K562 (cell line): Measurements from ENCODE around the gene TRIM25. TPM values are rescaled to one million over a fixed set of nuclear protein-coding genes. Genes with fewer than 3 reads are reported as not detected.
A peak's percentile ranks its signal among the peaks of the same experiment; 100 is the strongest.

Source experiments
- DNMT1 ChIP-seq: fragments of 450-650 bp; IDR thresholded peaks from 2 replicates; pipeline ENCODE4 v1.6.1; 2016; ENCODE audit warnings: antibody characterized with exemption, mild to moderate bottlenecking
- FOXK1 ChIP-seq: sonication (generic); formaldehyde crosslinking; IDR thresholded peaks from 2 replicates; pipeline ENCODE4 v1.8.0; 2022; ENCODE audit warnings: missing genetic modification reagents, mild to moderate bottlenecking, borderline replicate concordance
- GATAD2B ChIP-seq: fragments of 450-650 bp; IDR thresholded peaks from 2 replicates; pipeline ENCODE4 v1.6.1; 2017; ENCODE audit warnings: mild to moderate bottlenecking, borderline replicate concordance
- POLR2B ChIP-seq: fragments of 450-650 bp; IDR thresholded peaks from 2 replicates; pipeline ENCODE4 v1.6.1; 2018; ENCODE audit warnings: low read depth; ENCODE audit not compliant: partially characterized antibody
- RCOR1 ChIP-seq, 2 experiments: IDR thresholded peaks; 2 replicates each; pipeline ENCODE4 v1.6.1; 2012; ENCODE audit warnings: low read depth in 2 of 2, low read length in 2 of 2, borderline replicate concordance in 1 of 2, improper control_type of control experiment in 1 of 2
- polyA plus RNA-seq, 8 experiments: library from polyadenylated mRNA; depleted of rRNA in 4 of 8; stranded (reverse) in 5 of 8; unstranded in 3 of 8; fragments of >200 nt; fragmentation: Nextera tagmentation in 2 of 8; fragmentation: Illumina TruSeq in 1 of 8; extraction: Ambion mirVana in 2 of 8; extraction: Trizol in 1 of 8; gene quantifications; 2 replicates each; pipeline versions ENCODE4 v1.2.1 to v1.2.3, GENCODE V29; 2011 to 2014; ENCODE audit warnings: inconsistent platforms in 1 of 8, missing spikeins in 1 of 8
- total RNA-seq, 7 experiments: library from RNA; depleted of rRNA in 6 of 7; stranded (reverse); fragments of >200 nt in 6 of 7; fragmentation: Illumina TruSeq in 2 of 7; extraction: Trizol in 2 of 7; gene quantifications; 2 replicates each; pipeline versions ENCODE4 v1.2.1 to v1.2.3, GENCODE V29; 2011 to 2021; ENCODE audit warnings: low replicate concordance in 1 of 7
- TF ChIP-seq, protein P1 (sequence below): sonication (generic); formaldehyde crosslinking; IDR thresholded peaks from 2 replicates; pipeline ENCODE4 v1.8.1; 2023; ENCODE audit warnings: mild to moderate bottlenecking, missing genetic modification reagents
- TF ChIP-seq, protein P2 (sequence below), 3 experiments: IDR thresholded peaks in 2 of 3; conservative IDR thresholded peaks in 1 of 3; 2 replicates each; pipeline ENCODE4 v1.5.1; 2011 to 2012; ENCODE audit warnings: low read length in 3 of 3, mild to moderate bottlenecking in 3 of 3, control low read depth in 2 of 3, improper control_type of control experiment in 1 of 3, inconsistent platforms in 1 of 3, low read depth in 1 of 3, mixed read lengths in 1 of 3, moderate library complexity in 1 of 3; ENCODE audit not compliant: insufficient read depth in 2 of 3
- TF ChIP-seq, protein P3 (sequence below): fragments of 450-650 bp; IDR thresholded peaks from 2 replicates; pipeline ENCODE4 v1.7.0; 2016; ENCODE audit warnings: borderline replicate concordance
- TF ChIP-seq, protein P4 (sequence below): fragments of 150-350 bp; conservative IDR thresholded peaks from 2 replicates; pipeline ENCODE4 v1.6.1; 2014; ENCODE audit warnings: low read length

Gene TRIM25
- total and polyA plus RNA-seq, 9 of the 15 experiments (the other 6 are each of a cell fraction or from before 2014, with no cell fraction given) = 5.9 to 49.5 (median 24.5) TPM

DNA sequence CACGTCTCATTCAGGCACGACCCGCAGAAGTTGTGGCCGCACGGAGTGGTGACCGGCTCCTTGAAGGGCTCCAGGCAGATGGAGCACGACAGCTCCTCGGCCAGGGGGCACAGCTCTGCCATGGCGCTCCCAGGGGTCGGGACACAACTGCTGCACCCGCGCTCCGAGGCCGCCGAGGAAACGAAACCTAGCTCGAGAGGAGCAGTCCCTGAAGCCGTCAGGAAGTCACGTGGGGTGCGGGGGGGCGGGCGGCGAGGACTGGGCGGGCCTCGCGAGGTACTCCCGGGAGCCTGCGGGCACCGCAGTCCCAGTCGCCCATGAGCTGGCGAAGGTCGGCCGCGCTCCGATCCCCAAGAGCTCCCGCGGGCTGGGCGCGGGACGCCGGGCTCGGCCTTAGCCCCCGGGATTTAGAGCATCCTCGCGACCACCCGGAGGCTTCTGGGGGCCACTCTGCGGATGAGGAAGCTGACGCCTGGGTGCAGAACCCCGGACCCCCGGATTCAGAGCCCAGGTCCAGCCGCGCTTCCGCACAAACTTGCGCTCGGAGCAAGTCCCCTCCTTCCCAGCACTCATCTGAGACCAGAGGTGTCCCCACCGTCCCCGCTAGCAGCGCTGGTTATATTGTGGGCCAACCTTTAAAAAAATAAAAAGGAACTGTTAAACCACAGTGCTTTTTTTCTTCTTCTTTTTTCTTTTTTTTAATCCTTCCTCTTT lies at the start of gene TRIM25 (continued):
- TF ChIP-seq RCOR1 (IDR thresholded peaks at IDR 0.05; ENCODE audit: borderline replicate concordance in 1 of 2, low read depth in 2 of 2, low read length in 2 of 2) = peak; percentile 21 to 51; a peak in 3 of 4 replicates
- TF ChIP-seq, protein P1, sequence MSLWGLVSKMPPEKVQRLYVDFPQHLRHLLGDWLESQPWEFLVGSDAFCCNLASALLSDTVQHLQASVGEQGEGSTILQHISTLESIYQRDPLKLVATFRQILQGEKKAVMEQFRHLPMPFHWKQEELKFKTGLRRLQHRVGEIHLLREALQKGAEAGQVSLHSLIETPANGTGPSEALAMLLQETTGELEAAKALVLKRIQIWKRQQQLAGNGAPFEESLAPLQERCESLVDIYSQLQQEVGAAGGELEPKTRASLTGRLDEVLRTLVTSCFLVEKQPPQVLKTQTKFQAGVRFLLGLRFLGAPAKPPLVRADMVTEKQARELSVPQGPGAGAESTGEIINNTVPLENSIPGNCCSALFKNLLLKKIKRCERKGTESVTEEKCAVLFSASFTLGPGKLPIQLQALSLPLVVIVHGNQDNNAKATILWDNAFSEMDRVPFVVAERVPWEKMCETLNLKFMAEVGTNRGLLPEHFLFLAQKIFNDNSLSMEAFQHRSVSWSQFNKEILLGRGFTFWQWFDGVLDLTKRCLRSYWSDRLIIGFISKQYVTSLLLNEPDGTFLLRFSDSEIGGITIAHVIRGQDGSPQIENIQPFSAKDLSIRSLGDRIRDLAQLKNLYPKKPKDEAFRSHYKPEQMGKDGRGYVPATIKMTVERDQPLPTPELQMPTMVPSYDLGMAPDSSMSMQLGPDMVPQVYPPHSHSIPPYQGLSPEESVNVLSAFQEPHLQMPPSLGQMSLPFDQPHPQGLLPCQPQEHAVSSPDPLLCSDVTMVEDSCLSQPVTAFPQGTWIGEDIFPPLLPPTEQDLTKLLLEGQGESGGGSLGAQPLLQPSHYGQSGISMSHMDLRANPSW (CRISPR knock-in tag) = no peak
- TF ChIP-seq POLR2B = peak; percentile 97
- no peak for TF ChIP-seq GATAD2B
- no peak for TF ChIP-seq FOXK1 (CRISPR knock-in tag)
- TF ChIP-seq, protein P2, sequence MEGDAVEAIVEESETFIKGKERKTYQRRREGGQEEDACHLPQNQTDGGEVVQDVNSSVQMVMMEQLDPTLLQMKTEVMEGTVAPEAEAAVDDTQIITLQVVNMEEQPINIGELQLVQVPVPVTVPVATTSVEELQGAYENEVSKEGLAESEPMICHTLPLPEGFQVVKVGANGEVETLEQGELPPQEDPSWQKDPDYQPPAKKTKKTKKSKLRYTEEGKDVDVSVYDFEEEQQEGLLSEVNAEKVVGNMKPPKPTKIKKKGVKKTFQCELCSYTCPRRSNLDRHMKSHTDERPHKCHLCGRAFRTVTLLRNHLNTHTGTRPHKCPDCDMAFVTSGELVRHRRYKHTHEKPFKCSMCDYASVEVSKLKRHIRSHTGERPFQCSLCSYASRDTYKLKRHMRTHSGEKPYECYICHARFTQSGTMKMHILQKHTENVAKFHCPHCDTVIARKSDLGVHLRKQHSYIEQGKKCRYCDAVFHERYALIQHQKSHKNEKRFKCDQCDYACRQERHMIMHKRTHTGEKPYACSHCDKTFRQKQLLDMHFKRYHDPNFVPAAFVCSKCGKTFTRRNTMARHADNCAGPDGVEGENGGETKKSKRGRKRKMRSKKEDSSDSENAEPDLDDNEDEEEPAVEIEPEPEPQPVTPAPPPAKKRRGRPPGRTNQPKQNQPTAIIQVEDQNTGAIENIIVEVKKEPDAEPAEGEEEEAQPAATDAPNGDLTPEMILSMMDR (IDR thresholded peaks at IDR 0.05 in 2 of 3, conservative IDR thresholded peaks at IDR 0.05 in 1 of 3; ENCODE audit: insufficient read depth in 2 of 3, low read depth in 1 of 3, low read length in 3 of 3) = no peak
- TF ChIP-seq DNMT1 = no peak
- TF ChIP-seq, protein P3, sequence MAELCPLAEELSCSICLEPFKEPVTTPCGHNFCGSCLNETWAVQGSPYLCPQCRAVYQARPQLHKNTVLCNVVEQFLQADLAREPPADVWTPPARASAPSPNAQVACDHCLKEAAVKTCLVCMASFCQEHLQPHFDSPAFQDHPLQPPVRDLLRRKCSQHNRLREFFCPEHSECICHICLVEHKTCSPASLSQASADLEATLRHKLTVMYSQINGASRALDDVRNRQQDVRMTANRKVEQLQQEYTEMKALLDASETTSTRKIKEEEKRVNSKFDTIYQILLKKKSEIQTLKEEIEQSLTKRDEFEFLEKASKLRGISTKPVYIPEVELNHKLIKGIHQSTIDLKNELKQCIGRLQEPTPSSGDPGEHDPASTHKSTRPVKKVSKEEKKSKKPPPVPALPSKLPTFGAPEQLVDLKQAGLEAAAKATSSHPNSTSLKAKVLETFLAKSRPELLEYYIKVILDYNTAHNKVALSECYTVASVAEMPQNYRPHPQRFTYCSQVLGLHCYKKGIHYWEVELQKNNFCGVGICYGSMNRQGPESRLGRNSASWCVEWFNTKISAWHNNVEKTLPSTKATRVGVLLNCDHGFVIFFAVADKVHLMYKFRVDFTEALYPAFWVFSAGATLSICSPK = no peak
- TF ChIP-seq, protein P4, sequence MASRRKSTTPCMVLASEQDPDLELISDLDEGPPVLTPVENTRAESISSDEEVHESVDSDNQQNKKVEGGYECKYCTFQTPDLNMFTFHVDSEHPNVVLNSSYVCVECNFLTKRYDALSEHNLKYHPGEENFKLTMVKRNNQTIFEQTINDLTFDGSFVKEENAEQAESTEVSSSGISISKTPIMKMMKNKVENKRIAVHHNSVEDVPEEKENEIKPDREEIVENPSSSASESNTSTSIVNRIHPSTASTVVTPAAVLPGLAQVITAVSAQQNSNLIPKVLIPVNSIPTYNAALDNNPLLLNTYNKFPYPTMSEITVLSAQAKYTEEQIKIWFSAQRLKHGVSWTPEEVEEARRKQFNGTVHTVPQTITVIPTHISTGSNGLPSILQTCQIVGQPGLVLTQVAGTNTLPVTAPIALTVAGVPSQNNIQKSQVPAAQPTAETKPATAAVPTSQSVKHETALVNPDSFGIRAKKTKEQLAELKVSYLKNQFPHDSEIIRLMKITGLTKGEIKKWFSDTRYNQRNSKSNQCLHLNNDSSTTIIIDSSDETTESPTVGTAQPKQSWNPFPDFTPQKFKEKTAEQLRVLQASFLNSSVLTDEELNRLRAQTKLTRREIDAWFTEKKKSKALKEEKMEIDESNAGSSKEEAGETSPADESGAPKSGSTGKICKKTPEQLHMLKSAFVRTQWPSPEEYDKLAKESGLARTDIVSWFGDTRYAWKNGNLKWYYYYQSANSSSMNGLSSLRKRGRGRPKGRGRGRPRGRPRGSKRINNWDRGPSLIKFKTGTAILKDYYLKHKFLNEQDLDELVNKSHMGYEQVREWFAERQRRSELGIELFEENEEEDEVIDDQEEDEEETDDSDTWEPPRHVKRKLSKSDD = no peak
